Neural crest cell (in vitro differentiated cells): ENCODE results near the gene KIAA0825. TPM values are rescaled to one million over a fixed set of nuclear protein-coding genes. Genes with fewer than 3 reads are reported as not detected.

Experiments used
- DNase-seq: peaks from one replicate; pipeline ENCODE4 v3.0.0; 2021; ENCODE audit warnings: low read depth, mixed read lengths, low spot score
- H3K27ac Mint-ChIP-seq: one replicate; pipeline ENCODE4 v1.8.0; 2021; ENCODE audit warnings: mild to moderate bottlenecking, mixed read lengths; ENCODE audit not compliant: unreplicated experiment
- H3K27me3 Mint-ChIP-seq: 2 replicates; pipeline ENCODE4 v1.8.0; 2021; ENCODE audit warnings: low read depth, mild to moderate bottlenecking, mixed read lengths
- H3K36me3 Mint-ChIP-seq: 2 replicates; pipeline ENCODE4 v1.8.0; 2021; ENCODE audit warnings: low read depth, mild to moderate bottlenecking, mixed read lengths
- H3K4me1 Mint-ChIP-seq: 2 replicates; pipeline ENCODE4 v1.8.0; 2021; ENCODE audit warnings: mixed read lengths
- H3K4me3 Mint-ChIP-seq: one replicate; pipeline ENCODE4 v1.8.0; 2021; ENCODE audit warnings: mild to moderate bottlenecking, mixed read lengths
- H3K9me3 Mint-ChIP-seq: 2 replicates; pipeline ENCODE4 v1.8.0; 2021; ENCODE audit warnings: mixed read lengths
- CTCF ChIP-seq: fragments of 200-600 bp; sonication (generic); conservative IDR thresholded peaks from 2 replicates; pipeline ENCODE4 v1.5.0; 2021; ENCODE audit warnings: antibody characterized with exemption, mild to moderate bottlenecking
- total RNA-seq: library from RNA; stranded (reverse); gene quantifications from 2 replicates; pipeline ENCODE4 v1.2.1, GENCODE V29; 2021

Gene KIAA0825
- total RNA-seq, 1 donor from 2014 or later: 3.5 TPM

- H3K27ac Mint-ChIP-seq: no peak overlapping the region
Measured at GRCh38 chr5:94423411-94423810, 195.0 kb downstream of the KIAA0825 start.

GRCh38 chr5:94422812-94423211, 195.6 kb downstream of the KIAA0825 start:
- Mint-ChIP-seq H3K27me3 (no peaks in the 10 kb centered on the region), H3K9me3 (peaks cover 6% of the 10 kb centered on the region), H3K36me3 (peaks cover under 1% of the 10 kb centered on the region), H3K4me1 (no peaks in the 10 kb centered on the region), H3K4me3 (no peak overlapping the region), H3K27ac (no peak overlapping the region)
- no peak for DNase-seq
- no peak for TF ChIP-seq CTCF

More at GRCh38 chr5:94423411-94423810, 195.0 kb downstream of the KIAA0825 start:
- Mint-ChIP-seq H3K4me1 (no peaks in the 10 kb centered on the region), H3K36me3 (peaks cover 2% of the 10 kb centered on the region), H3K9me3 (peaks cover 7% of the 10 kb centered on the region), H3K27me3 (no peaks in the 10 kb centered on the region), H3K4me3 (no peak overlapping the region)
- no peak for TF ChIP-seq CTCF
- DNase-seq: no peak

- H3K36me3 Mint-ChIP-seq: no peaks in the 10 kb centered on the region
- H3K27ac Mint-ChIP-seq: no peak overlapping the region
- no peak overlapping the region for H3K4me3 Mint-ChIP-seq
- no peak for TF ChIP-seq CTCF
- no peaks in the 10 kb centered on the region for H3K4me1 Mint-ChIP-seq
- no peaks in the 10 kb centered on the region for H3K27me3 Mint-ChIP-seq
- H3K9me3 Mint-ChIP-seq: no peaks in the 10 kb centered on the region
- DNase-seq: no peak
Measured at GRCh38 chr5:94420885-94421284, 197.5 kb downstream of the KIAA0825 start.

GRCh38 chr5:94415798-94416197, 202.6 kb downstream of the KIAA0825 start:
- H3K9me3 Mint-ChIP-seq: no peaks in the 10 kb centered on the region
- no peak overlapping the region for H3K4me3 Mint-ChIP-seq
- H3K27me3 Mint-ChIP-seq: no peaks in the 10 kb centered on the region
- no peak overlapping the region for H3K27ac Mint-ChIP-seq
- no peaks in the 10 kb centered on the region for H3K36me3 Mint-ChIP-seq
- DNase-seq: no peak
- H3K4me1 Mint-ChIP-seq: no peaks in the 10 kb centered on the region
- no peak for TF ChIP-seq CTCF

GRCh38 chr5:94409440-94409839, 209.0 kb downstream of the KIAA0825 start:
- H3K9me3 Mint-ChIP-seq: no peaks in the 10 kb centered on the region
- DNase-seq: no peak
- no peaks in the 10 kb centered on the region for H3K27me3 Mint-ChIP-seq
- H3K4me3 Mint-ChIP-seq: no peak overlapping the region
- no peak for TF ChIP-seq CTCF
- no peaks in the 10 kb centered on the region for H3K36me3 Mint-ChIP-seq
- no peak overlapping the region for H3K27ac Mint-ChIP-seq
- H3K4me1 Mint-ChIP-seq: no peaks in the 10 kb centered on the region

- no peak for TF ChIP-seq CTCF
- DNase-seq: no peak
Measured at GRCh38 chr5:94407023-94407422, 211.4 kb downstream of the KIAA0825 start.

More at GRCh38 chr5:94407023-94407422, 211.4 kb downstream of the KIAA0825 start:
- Mint-ChIP-seq H3K27me3 (no peaks in the 10 kb centered on the region), H3K9me3 (no peaks in the 10 kb centered on the region), H3K27ac (no peak overlapping the region), H3K4me1 (no peaks in the 10 kb centered on the region), H3K4me3 (no peak overlapping the region), H3K36me3 (no peaks in the 10 kb centered on the region)
